Measurements from ENCODE around the gene TCEAL1. TPM values are rescaled to one million over a fixed set of nuclear protein-coding genes. Genes with fewer than 3 reads are reported as not detected.

Gene TCEAL1
- total and polyA plus RNA-seq, 4 donors: 23.8 to 33.4 (median 28.2) TPM

- peaks cover 0 to 2% (median 0%) of the 10 kb centered on the region in 4 donors for H3K9me3 ChIP-seq (ENCODE audit: control insufficient read depth in 4 of 4, insufficient read depth in 3 of 4, low read length in 3 of 4)
Observed at GRCh38 chrX:103629318-103630170, 769 bp downstream of the TCEAL1 start.

DNA sequence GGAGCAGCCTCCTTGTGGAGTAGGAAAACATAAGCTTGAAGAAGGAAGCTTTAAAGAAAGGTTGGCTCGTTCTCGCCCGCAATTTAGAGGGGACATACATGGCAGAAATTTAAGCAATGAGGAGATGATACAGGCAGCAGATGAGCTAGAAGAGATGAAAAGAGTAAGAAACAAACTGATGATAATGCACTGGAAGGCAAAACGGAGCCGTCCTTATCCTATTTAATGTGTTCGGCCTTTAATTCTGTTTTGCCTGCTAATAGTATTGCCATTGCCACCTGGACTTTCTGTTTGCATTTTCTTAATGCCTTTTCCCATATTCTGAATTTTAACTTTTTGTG lies 1.4 kb downstream of the TCEAL1 start:
- no peak for ATAC-seq (ENCODE audit: insufficient read depth, low FRiP score)
- Histone ChIP-seq H3K36me3 (ENCODE audit: control insufficient read depth in 4 of 4, insufficient read depth in 4 of 4, low read length in 4 of 4) (no peaks in the 10 kb centered on the region), H3K27ac (ENCODE audit: low read depth in 1 of 2, low read length in 1 of 2) (peak overlapping the region; percentile 89 to 90), H3K27me3 (ENCODE audit: control insufficient read depth in 3 of 3, insufficient read depth in 3 of 3, low read length in 2 of 3) (peaks cover 4 to 10% (median 6%) of the 10 kb centered on the region in 3 donors), H3K4me3 (peak overlapping the region; percentile 58), H3K9me3 (ENCODE audit: control insufficient read depth in 4 of 4, insufficient read depth in 3 of 4, low read length in 3 of 4) (peaks cover 0 to 2% (median 0%) of the 10 kb centered on the region in 4 donors), H3K9ac (ENCODE audit: insufficient read depth in 1 of 2, low read length in 2 of 2) (peak overlapping the region in 1 of 2 donors; percentile 87), H3K4me1 (ENCODE audit: control insufficient read depth in 5 of 5, insufficient read depth in 5 of 5, low read length in 5 of 5) (peaks cover 0 to 4% (median 2%) of the 10 kb centered on the region in 5 donors)
- no peak for DNase-seq
- TF ChIP-seq CTCF (IDR thresholded peaks at IDR 0.05; ENCODE audit: control extremely low read depth, extremely low read depth): no peak
- WGBS, 2 donors: 17 to 47% methylated on average over 6 of the region's 6 CpGs

More at GRCh38 chrX:103629318-103630170, 769 bp downstream of the TCEAL1 start:
- WGBS, 2 donors: 0 to 20% methylated on average over 28 to 49 of the region's 49 CpGs
- TF ChIP-seq CTCF (IDR thresholded peaks at IDR 0.05; ENCODE audit: control extremely low read depth, extremely low read depth): no peak
- peak overlapping the region; percentile 58 to 87 for H3K9ac ChIP-seq (ENCODE audit: insufficient read depth in 1 of 2, low read length in 2 of 2)
- ATAC-seq (ENCODE audit: insufficient read depth, low FRiP score) (peak; percentile 77), DNase-seq (peak; percentile 82 to 88 (median 84))
- peaks cover 0 to 4% (median 2%) of the 10 kb centered on the region in 5 donors for H3K4me1 ChIP-seq (ENCODE audit: control insufficient read depth in 5 of 5, insufficient read depth in 5 of 5, low read length in 5 of 5)
- H3K4me3 ChIP-seq: peak overlapping the region; percentile 58
- H3K27ac ChIP-seq (ENCODE audit: low read depth in 1 of 2, low read length in 1 of 2): peak overlapping the region; percentile 89 to 90
- peaks cover 4 to 10% (median 6%) of the 10 kb centered on the region in 3 donors for H3K27me3 ChIP-seq (ENCODE audit: control insufficient read depth in 3 of 3, insufficient read depth in 3 of 3, low read length in 2 of 3)
- no peaks in the 10 kb centered on the region for H3K36me3 ChIP-seq (ENCODE audit: control insufficient read depth in 4 of 4, insufficient read depth in 4 of 4, low read length in 4 of 4)

GRCh38 chrX:103631145-103631544 lies 2.4 kb downstream of the TCEAL1 start:
- TF ChIP-seq CTCF (IDR thresholded peaks at IDR 0.05; ENCODE audit: control extremely low read depth, extremely low read depth): no peak
- Histone ChIP-seq H3K9ac (ENCODE audit: insufficient read depth in 1 of 2, low read length in 2 of 2) (no peak overlapping the region), H3K4me1 (ENCODE audit: control insufficient read depth in 5 of 5, insufficient read depth in 5 of 5, low read length in 5 of 5) (peaks cover 0 to 4% (median 0%) of the 10 kb centered on the region in 5 donors), H3K9me3 (ENCODE audit: control insufficient read depth in 4 of 4, insufficient read depth in 3 of 4, low read length in 3 of 4) (peaks cover 0 to 2% (median 0%) of the 10 kb centered on the region in 4 donors), H3K27ac (ENCODE audit: low read depth in 1 of 2, low read length in 1 of 2) (no peak overlapping the region), H3K36me3 (ENCODE audit: control insufficient read depth in 4 of 4, insufficient read depth in 4 of 4, low read length in 4 of 4) (no peaks in the 10 kb centered on the region), H3K4me3 (no peak overlapping the region), H3K27me3 (ENCODE audit: control insufficient read depth in 3 of 3, insufficient read depth in 3 of 3, low read length in 2 of 3) (peaks cover 4 to 16% (median 6%) of the 10 kb centered on the region in 3 donors)
- 79 to 97% methylated on average over 5 of the region's 5 CpGs for WGBS, 2 donors
- ATAC-seq (ENCODE audit: insufficient read depth, low FRiP score) (no peak), DNase-seq (no peak)

All from lung (tissue), 12 donors.